Measurements from ENCODE around the gene MECP2. TPM values are rescaled to one million over a fixed set of nuclear protein-coding genes. Genes with fewer than 3 reads are reported as not detected.

Gene MECP2
- total and polyA plus RNA-seq, 12 donors = 14.0 to 39.3 (median 36.2) TPM

DNA sequence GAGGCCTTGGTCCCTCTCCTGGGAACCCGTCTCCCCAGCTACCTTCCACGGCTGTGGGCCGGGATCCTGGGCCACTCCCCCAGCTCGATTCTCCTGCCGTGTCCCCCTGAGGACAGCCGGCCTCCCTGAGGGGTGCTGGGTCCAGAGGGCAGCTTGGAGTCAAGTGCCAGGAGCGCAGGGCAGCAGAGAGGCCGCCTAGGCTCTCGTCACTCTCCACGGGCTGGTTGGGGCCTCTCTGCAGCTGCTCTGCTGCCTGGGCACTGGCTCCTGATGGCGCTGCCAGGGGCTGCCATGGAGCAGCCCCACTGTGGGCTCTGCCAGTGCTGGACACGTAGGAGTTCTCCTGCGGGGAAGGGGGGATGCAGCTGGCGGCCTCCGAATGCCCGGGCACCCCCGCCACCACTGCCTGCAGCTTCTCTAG lies 84.5 kb downstream of the MECP2 start:
- Histone ChIP-seq H3K27ac (peak overlapping the region in 1 of 10 donors; percentile 10), H3K27me3 (peaks cover 0 to 72% (median 0%) of the 10 kb centered on the region in 7 donors), H3K36me3 (peaks cover 0 to 71% (median 0%) of the 10 kb centered on the region in 9 donors), H3K4me3 (no peak overlapping the region), H3K9me3 (no peaks in the 10 kb centered on the region), H3K4me1 (peaks cover 0 to 7% (median 0%) of the 10 kb centered on the region in 9 donors)
- TF ChIP-seq, protein P1, sequence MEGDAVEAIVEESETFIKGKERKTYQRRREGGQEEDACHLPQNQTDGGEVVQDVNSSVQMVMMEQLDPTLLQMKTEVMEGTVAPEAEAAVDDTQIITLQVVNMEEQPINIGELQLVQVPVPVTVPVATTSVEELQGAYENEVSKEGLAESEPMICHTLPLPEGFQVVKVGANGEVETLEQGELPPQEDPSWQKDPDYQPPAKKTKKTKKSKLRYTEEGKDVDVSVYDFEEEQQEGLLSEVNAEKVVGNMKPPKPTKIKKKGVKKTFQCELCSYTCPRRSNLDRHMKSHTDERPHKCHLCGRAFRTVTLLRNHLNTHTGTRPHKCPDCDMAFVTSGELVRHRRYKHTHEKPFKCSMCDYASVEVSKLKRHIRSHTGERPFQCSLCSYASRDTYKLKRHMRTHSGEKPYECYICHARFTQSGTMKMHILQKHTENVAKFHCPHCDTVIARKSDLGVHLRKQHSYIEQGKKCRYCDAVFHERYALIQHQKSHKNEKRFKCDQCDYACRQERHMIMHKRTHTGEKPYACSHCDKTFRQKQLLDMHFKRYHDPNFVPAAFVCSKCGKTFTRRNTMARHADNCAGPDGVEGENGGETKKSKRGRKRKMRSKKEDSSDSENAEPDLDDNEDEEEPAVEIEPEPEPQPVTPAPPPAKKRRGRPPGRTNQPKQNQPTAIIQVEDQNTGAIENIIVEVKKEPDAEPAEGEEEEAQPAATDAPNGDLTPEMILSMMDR (IDR thresholded peaks at IDR 0.05) = no peak
- ATAC-seq (peak in 3 of 8 donors; percentile 2 to 13 (median 5)), DNase-seq (no peak)
- intact Hi-C loops (cut with DNase I) = loop anchor here in 3 of 10 donors (5.0 kb wide), 2 partner anchors 39 to 84 kb away; partner anchors contain the start of gene MECP2 (in 1 of the 3)
- 70 to 72% methylated on average over 8 to 17 of the region's 17 CpGs for WGBS, 2 donors

- Histone ChIP-seq H3K27me3 (peaks cover 0 to 73% (median 0%) of the 10 kb centered on the region in 7 donors), H3K4me3 (no peak overlapping the region), H3K27ac (no peak overlapping the region), H3K36me3 (peaks cover 0 to 66% (median 0%) of the 10 kb centered on the region in 9 donors), H3K4me1 (peaks cover 0 to 6% (median 0%) of the 10 kb centered on the region in 9 donors), H3K9me3 (no peaks in the 10 kb centered on the region)
- intact Hi-C loops (cut with DNase I) = loop anchor here in 3 of 10 donors (5.0 kb wide), 2 partner anchors 40 to 85 kb away; partner anchors contain the start of gene MECP2 (in 1 of the 3)
- WGBS, 2 donors = 83 to 90% methylated on average over 16 to 17 of the region's 17 CpGs
- no peak for DNase-seq
- TF ChIP-seq, protein P1 (IDR thresholded peaks at IDR 0.05) = no peak
- no peak for ATAC-seq
Measured at GRCh38 chrX:154012336-154012991, 85.1 kb downstream of the MECP2 start.

DNA sequence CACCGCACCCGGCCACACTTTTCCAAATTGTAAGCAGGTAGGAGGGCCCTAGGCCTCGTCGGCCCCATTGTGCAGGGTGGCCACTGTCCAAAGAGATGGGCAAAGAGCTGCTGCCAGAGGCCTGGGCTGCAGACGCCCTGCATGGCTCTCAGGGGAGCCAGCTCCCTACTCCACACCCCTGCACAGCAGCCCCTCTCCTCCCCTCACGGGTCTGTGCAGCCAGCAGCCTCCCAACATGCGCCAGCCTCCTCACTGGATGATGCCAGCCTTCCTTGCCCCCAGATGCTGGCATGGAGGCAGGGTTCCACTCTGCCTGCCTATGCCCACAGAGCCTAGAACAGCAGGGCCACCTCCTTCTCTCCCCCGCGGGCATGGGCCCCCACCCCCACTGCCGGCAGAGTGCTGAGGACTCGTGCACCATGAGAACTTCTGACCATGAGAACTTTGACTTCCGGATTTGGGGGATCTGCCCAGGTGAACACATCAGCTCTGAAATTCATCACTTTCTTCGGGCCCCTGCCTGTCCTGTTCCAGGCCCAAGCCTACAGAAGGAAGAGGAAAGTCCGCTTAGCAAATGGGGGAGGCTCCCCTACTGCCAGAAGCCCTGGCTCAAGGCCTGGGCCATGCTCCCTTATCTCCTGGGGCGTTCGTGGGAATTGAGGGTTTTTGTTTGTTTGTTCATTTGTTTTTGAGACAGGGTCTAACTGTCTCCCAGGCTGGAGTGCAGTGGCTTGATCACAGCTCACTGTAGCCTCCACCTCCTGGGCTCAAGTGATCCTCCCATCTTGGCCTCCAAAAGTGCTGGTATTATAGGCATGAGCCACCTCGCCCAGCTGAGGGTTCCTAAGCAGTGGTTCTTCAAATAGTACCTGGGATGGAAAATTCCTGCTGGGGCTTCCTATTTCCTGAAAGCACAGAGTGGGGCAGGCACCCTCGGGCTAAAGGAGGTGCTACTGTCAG lies 85.9 kb downstream of the MECP2 start:
- no peak overlapping the region for H3K27ac ChIP-seq

More for the DNA sequence above, 85.9 kb downstream of the MECP2 start:
- TF ChIP-seq, protein P1 (IDR thresholded peaks at IDR 0.05) = no peak
- Histone ChIP-seq H3K27me3 (peaks cover 0 to 73% (median 0%) of the 10 kb centered on the region in 7 donors), H3K36me3 (peaks cover 0 to 58% (median 0%) of the 10 kb centered on the region in 9 donors), H3K4me1 (peaks cover 0 to 6% (median 0%) of the 10 kb centered on the region in 9 donors), H3K4me3 (no peak overlapping the region), H3K9me3 (no peaks in the 10 kb centered on the region)
- WGBS, 2 donors = 88 to 91% methylated on average over 18 of the region's 18 CpGs
- ATAC-seq (no peak), DNase-seq (no peak)
- intact Hi-C loops (cut with DNase I) = loop anchor here in 3 of 10 donors (5.0 kb wide), 2 partner anchors 41 to 86 kb away; partner anchors contain the start of gene MECP2 (in 1 of the 3)
